Measurements from ENCODE around the gene PET100. TPM values are rescaled to one million over a fixed set of nuclear protein-coding genes. Genes with fewer than 3 reads are reported as not detected.

Gene PET100
- total RNA-seq, 4 donors from 2014 or later, result 9.5 to 15.1 (median 12.9) TPM

DNA sequence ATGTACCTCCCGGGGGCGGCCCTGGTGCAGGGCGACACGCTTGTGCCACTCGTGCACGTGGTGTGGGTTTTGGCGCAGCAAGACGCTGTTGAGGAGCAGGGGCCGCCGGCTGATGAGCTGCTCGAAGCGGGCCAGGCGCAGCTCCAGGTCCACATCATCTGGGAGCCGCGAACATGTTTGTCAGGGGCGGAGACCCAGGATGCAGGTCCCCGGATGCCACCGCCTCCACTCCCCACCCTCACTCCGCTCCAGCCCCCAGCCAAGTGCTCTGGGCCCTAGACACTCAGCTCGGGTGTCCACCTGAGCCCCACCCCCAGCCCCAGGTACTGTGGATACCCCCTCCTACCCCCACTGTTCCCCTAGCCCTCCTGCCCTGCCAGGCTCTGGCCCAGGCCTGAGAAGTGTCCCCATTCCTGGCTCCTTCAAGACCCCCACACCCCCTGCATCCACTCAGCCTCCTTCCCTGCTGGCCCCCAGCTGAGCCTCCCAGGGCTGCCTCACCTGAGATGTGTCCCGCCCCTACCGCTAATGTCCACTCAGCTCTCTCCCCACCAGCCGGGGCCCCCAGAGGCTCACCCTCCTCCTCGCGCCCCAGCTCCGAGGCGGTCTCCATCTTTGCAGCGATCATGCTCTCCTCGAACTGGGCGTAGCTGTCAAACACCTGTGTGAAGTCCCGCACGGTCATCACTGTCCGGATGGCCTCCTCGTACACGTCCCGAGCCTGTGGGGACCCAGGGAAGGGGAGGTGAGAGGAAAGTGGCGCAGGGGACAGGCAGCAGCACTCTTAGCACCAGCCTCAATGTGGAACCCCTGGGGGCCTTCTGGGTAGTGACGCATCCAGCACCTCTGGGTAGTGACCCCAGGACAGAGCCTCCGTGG, 5.6 kb upstream of the PET100 start:
- TF ChIP-seq POLR2A (IDR thresholded peaks at IDR 0.05), result no peak
- TF ChIP-seq, protein P1, sequence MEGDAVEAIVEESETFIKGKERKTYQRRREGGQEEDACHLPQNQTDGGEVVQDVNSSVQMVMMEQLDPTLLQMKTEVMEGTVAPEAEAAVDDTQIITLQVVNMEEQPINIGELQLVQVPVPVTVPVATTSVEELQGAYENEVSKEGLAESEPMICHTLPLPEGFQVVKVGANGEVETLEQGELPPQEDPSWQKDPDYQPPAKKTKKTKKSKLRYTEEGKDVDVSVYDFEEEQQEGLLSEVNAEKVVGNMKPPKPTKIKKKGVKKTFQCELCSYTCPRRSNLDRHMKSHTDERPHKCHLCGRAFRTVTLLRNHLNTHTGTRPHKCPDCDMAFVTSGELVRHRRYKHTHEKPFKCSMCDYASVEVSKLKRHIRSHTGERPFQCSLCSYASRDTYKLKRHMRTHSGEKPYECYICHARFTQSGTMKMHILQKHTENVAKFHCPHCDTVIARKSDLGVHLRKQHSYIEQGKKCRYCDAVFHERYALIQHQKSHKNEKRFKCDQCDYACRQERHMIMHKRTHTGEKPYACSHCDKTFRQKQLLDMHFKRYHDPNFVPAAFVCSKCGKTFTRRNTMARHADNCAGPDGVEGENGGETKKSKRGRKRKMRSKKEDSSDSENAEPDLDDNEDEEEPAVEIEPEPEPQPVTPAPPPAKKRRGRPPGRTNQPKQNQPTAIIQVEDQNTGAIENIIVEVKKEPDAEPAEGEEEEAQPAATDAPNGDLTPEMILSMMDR (IDR thresholded peaks at IDR 0.05 in 4 of 5, conservative IDR thresholded peaks at IDR 0.05 in 1 of 5), result no peak
- no peaks in the 10 kb centered on the region for H3K27me3 ChIP-seq
- peaks cover 2 to 77% of the 10 kb centered on the region in 2 donors for H3K36me3 ChIP-seq
- H3K4me1 ChIP-seq, result peaks cover 16 to 21% of the 10 kb centered on the region in 2 donors
- no peak overlapping the region for H3K4me3 ChIP-seq
- intact Hi-C loops (cut with DNase I; ENCODE audit: low total_unique reads) (loop anchor here (10.0 kb wide), 1 partner anchor 889 kb away; the partner anchor contains the start of genes GPR108 and TRIP10), in situ Hi-C loops (cut with MboI; ENCODE audit: low sequenced_read_pairs in 4 of 4) (no loop called here)
- ATAC-seq, result no peak
- no peak overlapping the region for H3K27ac ChIP-seq
- no peak for DNase-seq
- no peaks in the 10 kb centered on the region for H3K9me3 ChIP-seq

DNA sequence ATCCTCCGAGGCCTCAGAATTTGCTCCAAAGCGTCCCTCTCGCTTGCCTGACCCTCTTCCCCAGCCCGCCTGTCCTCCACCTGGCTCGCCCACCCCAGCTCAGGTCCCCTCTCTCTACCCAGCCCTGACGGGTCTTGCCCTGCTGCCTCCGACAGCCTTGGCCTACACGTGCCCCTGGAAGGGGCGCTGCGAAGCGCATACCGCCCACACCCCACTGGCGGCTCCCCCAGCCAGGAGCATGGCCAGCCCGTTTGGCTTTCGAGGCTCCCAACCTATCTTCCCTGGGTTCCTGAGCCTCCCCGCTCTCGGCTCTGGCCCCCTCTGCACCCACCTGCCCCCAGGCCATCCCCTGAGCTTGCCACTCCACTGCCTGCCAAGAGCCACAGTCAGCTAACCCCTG, 4.8 kb upstream of the PET100 start:
- intact Hi-C loops (cut with DNase I; ENCODE audit: low total_unique reads) (loop anchor here (10.0 kb wide), 1 partner anchor 890 kb away; the partner anchor contains the start of genes GPR108 and TRIP10), in situ Hi-C loops (cut with MboI; ENCODE audit: low sequenced_read_pairs in 4 of 4) (no loop called here)
- DNase-seq, result no peak
- Histone ChIP-seq H3K27ac (no peak overlapping the region), H3K9me3 (no peaks in the 10 kb centered on the region), H3K4me3 (no peak overlapping the region), H3K36me3 (peaks cover 2 to 72% of the 10 kb centered on the region in 2 donors), H3K4me1 (peaks cover 13 to 14% of the 10 kb centered on the region in 2 donors), H3K27me3 (no peaks in the 10 kb centered on the region)
- TF ChIP-seq, protein P1 (IDR thresholded peaks at IDR 0.05 in 4 of 5, conservative IDR thresholded peaks at IDR 0.05 in 1 of 5), result no peak
- no peak for TF ChIP-seq POLR2A (IDR thresholded peaks at IDR 0.05)
- no peak for ATAC-seq

DNA sequence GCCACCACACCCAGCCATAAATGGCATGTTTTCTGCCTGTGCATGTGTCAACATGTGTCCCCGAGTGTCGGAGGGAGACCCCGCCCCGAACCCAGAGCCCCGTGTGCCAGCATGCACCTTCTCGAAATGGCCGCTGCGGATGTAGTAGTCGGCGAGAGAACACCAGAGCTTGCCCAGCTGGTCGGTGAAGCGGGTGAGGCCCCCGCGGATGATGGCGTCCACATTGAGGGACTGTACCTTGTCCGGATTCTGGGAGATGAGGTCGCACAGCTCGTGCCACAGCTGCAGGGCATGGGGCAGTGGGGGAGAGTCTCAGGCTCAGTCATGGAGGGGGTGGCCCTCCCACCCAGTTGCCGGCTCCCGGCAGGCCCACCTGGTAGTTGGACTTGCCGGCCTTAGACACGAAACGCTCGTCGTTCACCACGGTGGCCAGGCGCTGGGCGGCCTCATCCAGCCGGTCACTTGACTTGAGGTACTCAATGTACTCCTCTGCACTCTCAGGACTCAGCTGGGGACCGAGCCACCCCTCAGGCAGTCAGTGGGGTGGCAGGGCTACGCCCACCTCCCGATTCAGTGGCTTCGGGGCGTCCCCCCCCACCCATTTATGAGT, 3.7 kb upstream of the PET100 start:
- Histone ChIP-seq H3K4me3 (no peak overlapping the region), H3K27ac (no peak overlapping the region), H3K36me3 (peaks cover 0 to 61% of the 10 kb centered on the region in 2 donors), H3K27me3 (no peaks in the 10 kb centered on the region), H3K9me3 (no peaks in the 10 kb centered on the region), H3K4me1 (peaks cover 18 to 24% of the 10 kb centered on the region in 2 donors)
- ATAC-seq (no peak), DNase-seq (no peak)
- in situ Hi-C loops (cut with MboI; ENCODE audit: low sequenced_read_pairs in 4 of 4), result no loop called here
- TF ChIP-seq, protein P1 (IDR thresholded peaks at IDR 0.05 in 4 of 5, conservative IDR thresholded peaks at IDR 0.05 in 1 of 5), result no peak
- TF ChIP-seq POLR2A (IDR thresholded peaks at IDR 0.05), result no peak
- intact Hi-C loops (cut with DNase I; ENCODE audit: low total_unique reads), result loop anchor here (10.0 kb wide), 1 partner anchor 891 kb away; the partner anchor contains the start of genes GPR108 and TRIP10

DNA sequence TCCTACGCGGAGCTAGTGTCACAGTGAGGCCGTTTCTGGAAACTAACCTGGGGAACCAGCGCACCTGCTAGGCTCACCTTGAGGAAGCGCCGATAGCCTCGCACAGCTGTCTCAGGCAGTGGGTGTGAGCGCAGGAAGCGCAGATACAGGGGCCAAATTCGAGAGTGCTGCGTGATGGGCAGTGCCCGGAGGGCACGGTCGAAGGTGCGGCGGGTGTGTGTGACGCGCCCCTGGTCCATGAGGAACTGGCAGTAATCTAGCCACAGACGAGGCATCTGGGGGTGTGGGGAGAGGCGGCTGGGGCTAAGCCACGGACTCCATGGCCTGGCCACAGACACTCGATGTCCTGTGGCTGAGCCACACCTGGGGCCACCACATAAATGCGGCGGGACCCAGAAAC, 2.4 kb upstream of the PET100 start:
- Histone ChIP-seq H3K27me3 (no peaks in the 10 kb centered on the region), H3K27ac (no peak overlapping the region), H3K4me3 (no peak overlapping the region), H3K4me1 (peaks cover 18 to 27% of the 10 kb centered on the region in 2 donors), H3K36me3 (peaks cover 0 to 48% of the 10 kb centered on the region in 2 donors), H3K9me3 (no peaks in the 10 kb centered on the region)
- ATAC-seq, result no peak
- DNase-seq, result no peak
- intact Hi-C loops (cut with DNase I; ENCODE audit: low total_unique reads), result loop anchor here (10.0 kb wide), 1 partner anchor 892 kb away; the partner anchor contains the start of genes GPR108 and TRIP10
- in situ Hi-C loops (cut with MboI; ENCODE audit: low sequenced_read_pairs in 4 of 4), result no loop called here
- TF ChIP-seq POLR2A (IDR thresholded peaks at IDR 0.05), result no peak
- TF ChIP-seq, protein P1 (IDR thresholded peaks at IDR 0.05 in 4 of 5, conservative IDR thresholded peaks at IDR 0.05 in 1 of 5), result no peak

Data from gastrocnemius medialis (tissue), 4 donors.